Endothelial cell of umbilical vein (primary cell): ENCODE results near the gene SVIL. TPM values are rescaled to one million over a fixed set of nuclear protein-coding genes. Genes with fewer than 3 reads are reported as not detected.

Source experiments
- BruUV-seq: library from RNA; stranded (reverse); fragments of 400-500 nt; replicated peaks from 2 replicates; lab custom pipeline; 2021; lab: Mats Ljungman, UMichigan
- CTCF ChIA-PET: fragments of 300-600, 350-600 bp; sonication (Branson Sonifier 250); formaldehyde crosslinking; loops from one replicate; lab custom pipeline; 2021; ENCODE audit warnings: antibody characterized with exemption, inconsistent platforms; lab: Charles Lee
- POLR2A ChIA-PET: fragments of 300-600, 350-600 bp; sonication (Branson Sonifier 250); formaldehyde crosslinking; loops from one replicate; lab custom pipeline; 2021; ENCODE audit warnings: antibody characterized with exemption, inconsistent platforms; lab: Charles Lee
- DNase-seq: peaks from one replicate; pipeline ENCODE4 v3.0.0-alpha.2; 2011; ENCODE audit warnings: low read depth, low spot score
- FAIRE-seq: peaks from 2 replicates; lab custom pipeline; 2011; peaks lifted over from hg19 to GRCh38; lab: Jason Lieb, UNC
- H2AFZ ChIP-seq: 2 replicates; pipeline ENCODE4 v1.6.0; 2012; ENCODE audit warnings: low read depth, low read length, control low read depth, inconsistent platforms
- H3K27ac ChIP-seq: 2 replicates; pipeline ENCODE4 v1.5.1; 2011; ENCODE audit warnings: low read depth, mild to moderate bottlenecking, control low read depth, low read length, moderate library complexity; ENCODE audit not compliant: insufficient read depth
- H3K27me3 ChIP-seq, 2 experiments: 2 replicates each; pipeline versions ENCODE4 v1.6.0 to v1.6.1; 2011; ENCODE audit warnings: low read length in 2 of 2, mixed read lengths in 1 of 2; ENCODE audit not compliant: control insufficient read depth in 2 of 2, insufficient read depth in 2 of 2
- H3K36me3 ChIP-seq, 2 experiments: 2 replicates in 1 of 2; 3 replicates in 1 of 2; pipeline ENCODE4 v1.5.1; 2011; ENCODE audit warnings: low read length in 2 of 2, mild to moderate bottlenecking in 1 of 2, moderate library complexity in 1 of 2; ENCODE audit not compliant: control insufficient read depth in 2 of 2, insufficient read depth in 2 of 2; ENCODE audit errors: extremely low read depth in 1 of 2
- H3K4me1 ChIP-seq: 3 replicates; pipeline ENCODE4 v1.5.1; 2011; ENCODE audit warnings: mild to moderate bottlenecking, low read length; ENCODE audit not compliant: control insufficient read depth, insufficient read depth; ENCODE audit errors: extremely low read depth
- H3K4me2 ChIP-seq: 2 replicates; pipeline ENCODE4 v1.6.1; 2011; ENCODE audit warnings: low read length, control low read depth, mixed read lengths; ENCODE audit not compliant: insufficient read depth
- H3K4me3 ChIP-seq, 3 experiments: fragments of 200-600 bp in 1 of 3; sonication (generic), shearing (Covaris generic) in 1 of 3; replicated peaks in 1 of 3; 2 replicates each; pipeline ENCODE4 v1.5.1; 2011 to 2016; ENCODE audit warnings: control low read depth in 3 of 3, low read length in 3 of 3, mild to moderate bottlenecking in 2 of 3, inconsistent platforms in 1 of 3, low read depth in 1 of 3, moderate library complexity in 1 of 3; ENCODE audit not compliant: insufficient read depth in 1 of 3
- H3K79me2 ChIP-seq: 2 replicates; pipeline ENCODE4 v1.6.0; 2012; ENCODE audit warnings: low read length, inconsistent platforms; ENCODE audit not compliant: control insufficient read depth, insufficient read depth
- H3K9ac ChIP-seq: replicated peaks from 2 replicates; pipeline ENCODE3; 2011; ENCODE audit warnings: low read length, control low read depth; ENCODE audit not compliant: insufficient read depth; ENCODE audit errors: extremely low read depth
- H3K9me1 ChIP-seq: replicated peaks from 3 replicates; pipeline ENCODE4 v1.6.0; 2011; ENCODE audit warnings: mild to moderate bottlenecking, low read length; ENCODE audit not compliant: control insufficient read depth, insufficient read depth; ENCODE audit errors: extremely low read depth
- H3K9me3 ChIP-seq: replicated peaks from 2 replicates; pipeline ENCODE4 v1.5.1; 2012; ENCODE audit warnings: low read length, inconsistent platforms; ENCODE audit not compliant: control insufficient read depth, insufficient read depth
- H4K20me1 ChIP-seq: replicated peaks from 2 replicates; pipeline ENCODE3; 2011; ENCODE audit warnings: mild to moderate bottlenecking, low read length; ENCODE audit not compliant: control insufficient read depth, insufficient read depth; ENCODE audit errors: extremely low read depth
- EZH2 ChIP-seq: IDR thresholded peaks from 2 replicates; pipeline ENCODE4 v1.6.1; 2012; ENCODE audit warnings: borderline replicate concordance, low read depth, mild to moderate bottlenecking, moderate library complexity, low read length, inconsistent platforms; ENCODE audit not compliant: severe bottlenecking
- FOS ChIP-seq: IDR thresholded peaks from 2 replicates; pipeline ENCODE4 v1.6.1; 2011; ENCODE audit warnings: mild to moderate bottlenecking, low read length, moderate library complexity, borderline replicate concordance; ENCODE audit not compliant: insufficient read depth
- GATA2 ChIP-seq: IDR thresholded peaks from 2 replicates; pipeline ENCODE4 v1.7.0; 2011; ENCODE audit warnings: low read depth, mild to moderate bottlenecking, moderate library complexity, mixed read lengths, low read length; ENCODE audit not compliant: insufficient read length, insufficient read depth
- JUN ChIP-seq: IDR thresholded peaks from 2 replicates; pipeline ENCODE4 v1.6.1; 2011; ENCODE audit warnings: borderline replicate concordance, low read depth; ENCODE audit not compliant: insufficient read length, insufficient read depth
- MYC ChIP-seq: IDR thresholded peaks from one replicate; pipeline ENCODE4 v1.6.1; 2011; ENCODE audit warnings: mild to moderate bottlenecking, low read depth, low read length
- POLR2A ChIP-seq: IDR thresholded peaks from 2 replicates; pipeline ENCODE4 v1.6.1; 2012; ENCODE audit warnings: low read depth, mild to moderate bottlenecking, control low read depth, low read length
- POLR2AphosphoS5 ChIP-seq: IDR thresholded peaks from 2 replicates; pipeline ENCODE4 v1.6.1; 2012; ENCODE audit warnings: low read depth, mild to moderate bottlenecking, control low read depth, low read length, moderate library complexity; ENCODE audit not compliant: insufficient read depth
- dilution Hi-C: fragments of 300-500 bp; cut with MboI; formaldehyde crosslinking; loops from one replicate; pipeline ENCODE4 v1.15.0; 2019; ENCODE audit warnings: low sequenced_read_pairs; ENCODE audit not compliant: extremely low pct_ligation_motif_present
- intact Hi-C: fragments of 100-400 bp; cut with micrococcal nuclease; formaldehyde crosslinking; loops from one replicate; pipeline ENCODE4 v1.10.0; 2022
- polyA plus RNA-seq, 4 experiments: library from polyadenylated mRNA; depleted of rRNA in 3 of 4; stranded (reverse) in 3 of 4; unstranded in 1 of 4; fragments of >200 nt; gene quantifications; 2 replicates each; pipeline versions ENCODE4 v1.2.1 to v1.2.3, GENCODE V29; 2011 to 2012; ENCODE audit warnings: missing spikeins in 1 of 4
- total RNA-seq: library from RNA; stranded (reverse); gene quantifications from 2 replicates; pipeline ENCODE4 v1.2.3, GENCODE V29; 2021
- TF ChIP-seq, protein P1 (sequence below), 2 donors: IDR thresholded peaks; 1 replicate in 1 of 2; 2 replicates in 1 of 2; pipeline ENCODE4 v1.5.1; 2011; ENCODE audit warnings: low read length in 2 of 2, mild to moderate bottlenecking in 2 of 2, moderate library complexity in 2 of 2, control low read depth in 1 of 2, inconsistent platforms in 1 of 2, low read depth in 1 of 2; ENCODE audit not compliant: insufficient read depth in 1 of 2; ENCODE audit errors: extremely low read depth in 1 of 2
- TF ChIP-seq, protein P2 (sequence below): IDR thresholded peaks from 2 replicates; pipeline ENCODE4 v1.6.1; 2011; ENCODE audit not compliant: insufficient read depth, insufficient read length

Gene SVIL
- total and polyA plus RNA-seq, 2 donors (not counting 3 experiments of a cell fraction or from before 2014, with no cell fraction given): 22.6 to 70.7 TPM

DNA sequence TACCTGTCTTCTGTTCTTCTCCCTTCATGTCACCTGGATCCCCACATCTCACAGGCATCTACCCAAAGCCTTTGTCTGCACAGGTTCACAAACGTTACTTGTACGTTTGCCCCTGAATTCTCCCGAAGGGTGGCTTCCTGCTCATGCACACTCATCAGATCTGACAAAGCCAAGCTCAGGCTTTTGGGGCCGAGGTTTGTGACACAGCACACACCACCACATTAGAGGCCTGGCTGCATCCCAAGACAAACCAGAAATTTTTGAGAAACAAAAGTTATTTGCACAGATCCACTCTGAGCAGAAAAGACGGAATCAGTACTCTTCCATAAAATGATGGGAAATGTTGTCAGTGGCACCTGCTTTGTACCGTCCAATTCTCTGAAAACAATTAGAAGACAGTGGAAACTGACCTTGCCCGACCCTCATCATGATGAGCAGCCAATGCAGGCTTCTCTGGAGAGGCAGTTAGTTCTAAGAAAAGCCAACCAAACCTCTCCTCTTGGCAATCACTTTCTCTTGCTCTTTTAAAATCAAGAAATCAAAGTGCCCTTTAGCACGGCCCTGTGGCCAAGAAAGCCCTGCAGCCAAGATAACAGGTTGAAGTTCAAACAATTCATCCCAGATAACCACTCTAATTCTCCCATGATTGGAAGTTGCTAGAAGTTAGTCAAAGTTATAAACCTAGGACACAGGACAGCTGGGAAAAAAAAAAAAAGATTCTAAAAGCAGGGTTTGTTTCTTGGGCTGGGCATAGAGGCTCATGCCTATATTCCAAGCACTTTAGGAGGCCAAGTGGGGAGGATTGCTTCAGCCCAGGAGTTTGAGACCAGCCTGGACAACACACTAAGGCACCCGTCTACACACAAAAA lies 13.6 kb upstream of the SVIL start:
- dilution Hi-C loops (no loop called here), intact Hi-C loops (loop anchor here (1.0 kb wide), 1 partner anchor 11 kb away; no protein-coding TSS in a partner anchor)
- ChIA-PET CTCF (interaction anchor here (0.6 to 2.5 kb wide), 5 partner anchors 10 to 87 kb away, joined by 3 to 13 read pairs (median 4); no protein-coding TSS in a partner anchor), POLR2A (no interaction called here)
- Histone ChIP-seq H3K4me1 (peaks cover 35% of the 10 kb centered on the region), H3K4me3 (no peak overlapping the region), H3K9ac (no peak overlapping the region), H3K79me2 (peaks cover 2% of the 10 kb centered on the region), H3K9me1 (no peaks in the 10 kb centered on the region), H3K27me3 (no peaks in the 10 kb centered on the region), H2AFZ (no peak overlapping the region), H4K20me1 (no peaks in the 10 kb centered on the region), H3K9me3 (no peaks in the 10 kb centered on the region), H3K27ac (peak overlapping the region; percentile 50), H3K4me2 (no peak overlapping the region), H3K36me3 (peaks cover 0 to 8% of the 10 kb centered on the region in 2 experiments)
- DNase-seq: peak; percentile 45
- no TSS peak for BruUV-seq
- no peak for TF ChIP-seq POLR2AphosphoS5
- TF ChIP-seq POLR2A: no peak
- TF ChIP-seq JUN: no peak
- TF ChIP-seq EZH2: no peak
- TF ChIP-seq, protein P1, sequence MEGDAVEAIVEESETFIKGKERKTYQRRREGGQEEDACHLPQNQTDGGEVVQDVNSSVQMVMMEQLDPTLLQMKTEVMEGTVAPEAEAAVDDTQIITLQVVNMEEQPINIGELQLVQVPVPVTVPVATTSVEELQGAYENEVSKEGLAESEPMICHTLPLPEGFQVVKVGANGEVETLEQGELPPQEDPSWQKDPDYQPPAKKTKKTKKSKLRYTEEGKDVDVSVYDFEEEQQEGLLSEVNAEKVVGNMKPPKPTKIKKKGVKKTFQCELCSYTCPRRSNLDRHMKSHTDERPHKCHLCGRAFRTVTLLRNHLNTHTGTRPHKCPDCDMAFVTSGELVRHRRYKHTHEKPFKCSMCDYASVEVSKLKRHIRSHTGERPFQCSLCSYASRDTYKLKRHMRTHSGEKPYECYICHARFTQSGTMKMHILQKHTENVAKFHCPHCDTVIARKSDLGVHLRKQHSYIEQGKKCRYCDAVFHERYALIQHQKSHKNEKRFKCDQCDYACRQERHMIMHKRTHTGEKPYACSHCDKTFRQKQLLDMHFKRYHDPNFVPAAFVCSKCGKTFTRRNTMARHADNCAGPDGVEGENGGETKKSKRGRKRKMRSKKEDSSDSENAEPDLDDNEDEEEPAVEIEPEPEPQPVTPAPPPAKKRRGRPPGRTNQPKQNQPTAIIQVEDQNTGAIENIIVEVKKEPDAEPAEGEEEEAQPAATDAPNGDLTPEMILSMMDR (IDR thresholded peaks at IDR 0.05; ENCODE audit: extremely low read depth in 1 of 2, insufficient read depth in 1 of 2, low read depth in 1 of 2, low read length in 2 of 2): no peak
- no peak for TF ChIP-seq MYC
- TF ChIP-seq, protein P2, sequence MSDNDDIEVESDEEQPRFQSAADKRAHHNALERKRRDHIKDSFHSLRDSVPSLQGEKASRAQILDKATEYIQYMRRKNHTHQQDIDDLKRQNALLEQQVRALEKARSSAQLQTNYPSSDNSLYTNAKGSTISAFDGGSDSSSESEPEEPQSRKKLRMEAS: no peak
- no peak for TF ChIP-seq GATA2
- TF ChIP-seq FOS: no peak
- peak; percentile 63 for FAIRE-seq
